Measurements from ENCODE around the gene GPR160. TPM values are rescaled to one million over a fixed set of nuclear protein-coding genes. Genes with fewer than 3 reads are reported as not detected.
"Not testable (repeated sequence)": the region's sequence is repeated elsewhere in the genome, so short reads cannot be mapped to it uniquely, and the experiment has no call there.

The GPR160 gene
- total and polyA plus RNA-seq, 4 donors = 16.9 to 23.3 (median 20.7) TPM

DNA sequence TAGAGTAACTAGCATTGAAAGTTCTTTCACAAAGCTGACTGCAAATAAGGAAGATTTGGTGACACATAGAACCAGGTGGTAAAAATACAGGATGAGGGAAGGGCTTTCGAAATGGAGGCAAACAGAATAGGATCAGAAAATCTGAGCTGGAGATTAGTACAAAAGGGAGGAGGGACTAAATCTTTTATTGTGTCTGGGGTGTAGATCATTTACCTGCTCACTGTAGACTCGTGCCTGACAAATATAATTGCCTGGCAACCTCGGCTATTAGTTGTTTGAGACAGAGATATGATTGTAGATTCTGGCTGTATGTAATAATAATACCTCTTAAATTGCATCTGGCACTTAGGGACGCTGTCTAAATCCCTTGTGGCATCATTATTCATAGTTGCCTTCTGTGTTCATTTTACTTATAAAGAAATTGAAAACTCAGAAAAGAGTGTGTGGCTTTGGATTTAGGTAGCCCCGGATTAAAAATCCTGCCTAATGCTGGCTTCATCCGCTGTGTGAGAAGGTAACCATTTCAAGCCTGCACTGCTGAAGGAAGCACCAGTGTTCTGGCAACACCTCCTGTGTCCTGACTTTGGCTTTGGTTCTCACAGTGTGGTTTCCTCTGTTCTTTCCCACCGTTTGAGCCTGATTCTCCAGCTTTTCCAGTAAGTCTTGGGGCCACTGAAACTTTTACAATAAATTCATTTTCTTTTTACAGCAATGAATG lies 25.0 kb upstream of the GPR160 start:
- no peak for DNase-seq
- H3K27me3 ChIP-seq (ENCODE audit: control insufficient read depth in 3 of 3, insufficient read depth in 3 of 3, low read length in 2 of 3) = no peaks in the 10 kb centered on the region
- TF ChIP-seq, protein P1, sequence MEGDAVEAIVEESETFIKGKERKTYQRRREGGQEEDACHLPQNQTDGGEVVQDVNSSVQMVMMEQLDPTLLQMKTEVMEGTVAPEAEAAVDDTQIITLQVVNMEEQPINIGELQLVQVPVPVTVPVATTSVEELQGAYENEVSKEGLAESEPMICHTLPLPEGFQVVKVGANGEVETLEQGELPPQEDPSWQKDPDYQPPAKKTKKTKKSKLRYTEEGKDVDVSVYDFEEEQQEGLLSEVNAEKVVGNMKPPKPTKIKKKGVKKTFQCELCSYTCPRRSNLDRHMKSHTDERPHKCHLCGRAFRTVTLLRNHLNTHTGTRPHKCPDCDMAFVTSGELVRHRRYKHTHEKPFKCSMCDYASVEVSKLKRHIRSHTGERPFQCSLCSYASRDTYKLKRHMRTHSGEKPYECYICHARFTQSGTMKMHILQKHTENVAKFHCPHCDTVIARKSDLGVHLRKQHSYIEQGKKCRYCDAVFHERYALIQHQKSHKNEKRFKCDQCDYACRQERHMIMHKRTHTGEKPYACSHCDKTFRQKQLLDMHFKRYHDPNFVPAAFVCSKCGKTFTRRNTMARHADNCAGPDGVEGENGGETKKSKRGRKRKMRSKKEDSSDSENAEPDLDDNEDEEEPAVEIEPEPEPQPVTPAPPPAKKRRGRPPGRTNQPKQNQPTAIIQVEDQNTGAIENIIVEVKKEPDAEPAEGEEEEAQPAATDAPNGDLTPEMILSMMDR (IDR thresholded peaks at IDR 0.05; ENCODE audit: control extremely low read depth, extremely low read depth) = no peak
- no peak for ATAC-seq (ENCODE audit: insufficient read depth, low FRiP score)
- WGBS, 2 donors = 68 to 77% methylated on average over 7 of the region's 7 CpGs
- no peak overlapping the region for H3K27ac ChIP-seq (ENCODE audit: low read depth in 1 of 2, low read length in 1 of 2)
- no peaks in the 10 kb centered on the region for H3K36me3 ChIP-seq (ENCODE audit: control insufficient read depth in 4 of 4, insufficient read depth in 4 of 4, low read length in 4 of 4)
- no peaks in the 10 kb centered on the region for H3K9me3 ChIP-seq (ENCODE audit: control insufficient read depth in 4 of 4, insufficient read depth in 3 of 4, low read length in 3 of 4)
- H3K4me1 ChIP-seq (ENCODE audit: control insufficient read depth in 5 of 5, insufficient read depth in 5 of 5, low read length in 5 of 5) = no peaks in the 10 kb centered on the region
- H3K4me3 ChIP-seq = no peak overlapping the region
- no peak overlapping the region for H3K9ac ChIP-seq (ENCODE audit: insufficient read depth in 1 of 2, low read length in 2 of 2)

DNA sequence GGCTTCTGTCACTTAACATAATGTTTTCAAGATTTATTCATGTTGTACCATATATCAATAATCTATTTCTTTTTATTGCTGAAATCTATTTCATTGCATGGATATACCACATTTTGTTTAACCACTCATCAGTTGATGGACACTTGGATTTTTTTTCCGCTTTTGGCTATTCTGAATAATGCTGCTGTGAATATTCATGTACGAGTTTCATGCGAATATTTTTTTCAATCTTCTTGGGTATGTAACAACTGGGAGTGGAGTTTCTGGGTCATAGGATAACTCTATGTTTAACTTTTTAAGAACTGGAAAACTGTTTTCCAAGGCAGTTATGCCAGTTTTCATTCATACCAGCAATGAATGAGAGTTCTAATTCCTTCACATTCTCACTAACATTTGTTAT lies 21.7 kb upstream of the GPR160 start:
- ATAC-seq (ENCODE audit: insufficient read depth, low FRiP score) (no peak), DNase-seq (no peak)
- TF ChIP-seq, protein P1 (IDR thresholded peaks at IDR 0.05; ENCODE audit: control extremely low read depth, extremely low read depth) = no peak
- Histone ChIP-seq H3K27ac (ENCODE audit: low read depth in 1 of 2, low read length in 1 of 2) (no peak overlapping the region), H3K4me3 (no peak overlapping the region), H3K4me1 (ENCODE audit: control insufficient read depth in 5 of 5, insufficient read depth in 5 of 5, low read length in 5 of 5) (peaks cover 0 to 3% (median 0%) of the 10 kb centered on the region in 5 donors), H3K9ac (ENCODE audit: insufficient read depth in 1 of 2, low read length in 2 of 2) (no peak overlapping the region), H3K27me3 (ENCODE audit: control insufficient read depth in 3 of 3, insufficient read depth in 3 of 3, low read length in 2 of 3) (no peaks in the 10 kb centered on the region), H3K9me3 (ENCODE audit: control insufficient read depth in 4 of 4, insufficient read depth in 3 of 4, low read length in 3 of 4) (no peaks in the 10 kb centered on the region), H3K36me3 (ENCODE audit: control insufficient read depth in 4 of 4, insufficient read depth in 4 of 4, low read length in 4 of 4) (no peaks in the 10 kb centered on the region)
- WGBS, 2 donors = 89 to 97% methylated on average over 3 of the region's 3 CpGs

DNA sequence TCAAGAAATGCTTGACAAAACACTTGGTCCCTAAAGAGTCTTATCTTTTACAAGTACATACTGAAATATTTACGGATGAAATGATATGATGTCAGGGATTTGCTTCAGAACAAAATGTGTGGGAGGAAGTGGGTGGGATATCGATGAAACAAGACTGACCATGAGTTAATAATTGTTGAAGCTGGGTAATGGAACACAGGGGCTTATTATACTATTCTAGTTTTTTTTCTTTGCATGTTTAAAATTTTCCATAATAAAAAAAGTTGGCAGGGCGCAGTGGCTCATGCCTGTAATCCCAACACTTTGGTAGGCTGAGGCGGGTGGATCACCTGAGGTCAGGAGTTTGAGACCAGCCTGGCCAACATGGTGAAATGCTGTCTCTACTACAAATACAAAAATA lies 18.5 kb upstream of the GPR160 start:
- 58 to 76% methylated on average over 4 of the region's 4 CpGs for WGBS, 2 donors
- not testable (repeated sequence) for ATAC-seq (ENCODE audit: insufficient read depth, low FRiP score); H3K27ac ChIP-seq (ENCODE audit: low read depth in 1 of 2, low read length in 1 of 2); H3K36me3 ChIP-seq (ENCODE audit: control insufficient read depth in 4 of 4, insufficient read depth in 4 of 4, low read length in 4 of 4); H3K9ac ChIP-seq (ENCODE audit: insufficient read depth in 1 of 2, low read length in 2 of 2); H3K9me3 ChIP-seq (ENCODE audit: control insufficient read depth in 4 of 4, insufficient read depth in 3 of 4, low read length in 3 of 4); H3K4me3 ChIP-seq; H3K4me1 ChIP-seq (ENCODE audit: control insufficient read depth in 5 of 5, insufficient read depth in 5 of 5, low read length in 5 of 5); H3K27me3 ChIP-seq (ENCODE audit: control insufficient read depth in 3 of 3, insufficient read depth in 3 of 3, low read length in 2 of 3)
- DNase-seq = peak in 2 of 3 donors; percentile 37 to 80

DNA sequence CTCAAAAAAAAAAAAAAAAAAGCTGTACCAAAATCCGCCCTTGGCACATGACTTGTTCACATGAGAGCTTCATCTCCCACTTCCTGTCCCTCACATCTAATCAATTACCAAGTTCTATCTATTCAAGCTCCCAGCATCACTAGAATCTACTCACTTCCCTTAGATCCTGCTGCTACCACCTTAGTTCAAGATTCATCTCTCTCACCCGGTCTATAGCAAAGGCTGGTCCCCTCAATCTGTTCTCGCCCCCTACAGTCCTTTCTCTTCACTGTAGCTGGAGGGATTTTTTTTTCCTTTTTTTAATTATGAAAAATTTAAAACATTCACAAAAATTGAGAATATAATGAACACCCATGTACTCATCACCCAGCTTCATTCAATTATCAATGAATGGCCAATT lies 16.7 kb upstream of the GPR160 start:
- Histone ChIP-seq H3K4me1 (ENCODE audit: control insufficient read depth in 5 of 5, insufficient read depth in 5 of 5, low read length in 5 of 5) (peaks cover 0 to 3% (median 0%) of the 10 kb centered on the region in 5 donors), H3K4me3 (no peak overlapping the region), H3K27me3 (ENCODE audit: control insufficient read depth in 3 of 3, insufficient read depth in 3 of 3, low read length in 2 of 3) (no peaks in the 10 kb centered on the region), H3K36me3 (ENCODE audit: control insufficient read depth in 4 of 4, insufficient read depth in 4 of 4, low read length in 4 of 4) (no peaks in the 10 kb centered on the region), H3K27ac (ENCODE audit: low read depth in 1 of 2, low read length in 1 of 2) (no peak overlapping the region), H3K9ac (ENCODE audit: insufficient read depth in 1 of 2, low read length in 2 of 2) (no peak overlapping the region), H3K9me3 (ENCODE audit: control insufficient read depth in 4 of 4, insufficient read depth in 3 of 4, low read length in 3 of 4) (no peaks in the 10 kb centered on the region)
- ATAC-seq (ENCODE audit: insufficient read depth, low FRiP score) (no peak), DNase-seq (no peak)
- WGBS, 2 donors = 72 to 73% methylated on average over 3 of the region's 3 CpGs
- TF ChIP-seq, protein P1 (IDR thresholded peaks at IDR 0.05; ENCODE audit: control extremely low read depth, extremely low read depth) = no peak
